ENCODE data around the gene ERBB2.
"Not testable (repeated sequence)": the region's sequence is repeated elsewhere in the genome, so short reads cannot be mapped to it uniquely, and the experiment has no call there.

The ERBB2 gene

GRCh38 chr17:39748444-39749034, 48.7 kb downstream of the ERBB2 start:
- not testable (repeated sequence) for DNase-seq

GRCh38 chr17:39750131-39751015, 50.5 kb downstream of the ERBB2 start:
- no peak for DNase-seq

- DNase-seq, result no peak
Observed at GRCh38 chr17:39751016-39751543, 51.2 kb downstream of the ERBB2 start.

- DNase-seq, result no peak
Observed at GRCh38 chr17:39751637-39752036, 51.8 kb downstream of the ERBB2 start.

GRCh38 chr17:39752241-39752881, 52.5 kb downstream of the ERBB2 start:
- no peak for DNase-seq

- DNase-seq, result peak; percentile 79 to 84
Observed at GRCh38 chr17:39753514-39754160, 53.8 kb downstream of the ERBB2 start.

GRCh38 chr17:39754161-39754957, 54.5 kb downstream of the ERBB2 start:
- peak; percentile 99 for DNase-seq

- DNase-seq, result no peak
Observed at GRCh38 chr17:39754958-39755553, 55.2 kb downstream of the ERBB2 start.

- DNase-seq, result peak; percentile 79 to 84
Observed at GRCh38 chr17:39755554-39756379, 55.9 kb downstream of the ERBB2 start.

- peak in 1 of 2 donors; percentile 38 for DNase-seq
Observed at GRCh38 chr17:39756380-39757079, 56.7 kb downstream of the ERBB2 start.

GRCh38 chr17:39757176-39757662, 57.4 kb downstream of the ERBB2 start:
- DNase-seq, result no peak

- peak; percentile 65 to 80 for DNase-seq
Observed at GRCh38 chr17:39757931-39758873, 58.3 kb downstream of the ERBB2 start.

- DNase-seq, result no peak
Observed at GRCh38 chr17:39759204-39759603, 59.3 kb downstream of the ERBB2 start.

GRCh38 chr17:39761861-39762496, 62.1 kb downstream of the ERBB2 start:
- DNase-seq, result no peak

GRCh38 chr17:39763051-39763820, 63.4 kb downstream of the ERBB2 start:
- no peak for DNase-seq

GRCh38 chr17:39764171-39764570, 64.3 kb downstream of the ERBB2 start:
- DNase-seq, result not testable (repeated sequence)

- DNase-seq, result no peak
Observed at GRCh38 chr17:39765175-39765574, 65.3 kb downstream of the ERBB2 start.
